HG03457 (cell line): Measurements from ENCODE around the gene CDC7.
"Not testable (repeated sequence)": the region's sequence is repeated elsewhere in the genome, so short reads cannot be mapped to it uniquely, and the experiment has no call there.

ENCODE experiments used
- ATAC-seq: cut with Tn5 transposase; IDR thresholded peaks from one replicate; pipeline ENCODE4 v1.9.1; 2021; ENCODE audit warnings: moderate number of reproducible peaks; ENCODE audit not compliant: unreplicated experiment

CDC7 gene

GRCh38 chr1:91500756-91501522 is at the start of gene CDC7:
CDC7 (plus strand) TSS chr1:91500851; CDS start chr1:91501717, 866 bp downstream.
- peak; percentile 70 for ATAC-seq

- ATAC-seq: no peak
Measured at GRCh38 chr1:91454136-91454535, 46.5 kb upstream of the CDC7 start.

GRCh38 chr1:91455334-91455733 is 45.3 kb upstream of the CDC7 start:
- ATAC-seq: no peak

- ATAC-seq: no peak
Measured at GRCh38 chr1:91455896-91456295, 44.8 kb upstream of the CDC7 start.

- not testable (repeated sequence) for ATAC-seq
Measured at GRCh38 chr1:91465350-91465749, 35.3 kb upstream of the CDC7 start.

GRCh38 chr1:91476533-91477217 is 24.0 kb upstream of the CDC7 start:
- ATAC-seq: no peak

GRCh38 chr1:91487469-91487868 is 13.2 kb upstream of the CDC7 start:
- no peak for ATAC-seq

GRCh38 chr1:91490501-91490900 is 10.2 kb upstream of the CDC7 start:
- no peak for ATAC-seq

- ATAC-seq: no peak
Measured at GRCh38 chr1:91498035-91498434, 2.6 kb upstream of the CDC7 start.

- no peak for ATAC-seq
Measured at GRCh38 chr1:91498498-91499245, 2.0 kb upstream of the CDC7 start.

GRCh38 chr1:91499346-91499745 is 1.3 kb upstream of the CDC7 start:
- ATAC-seq: no peak

GRCh38 chr1:91499904-91500755 is 521 bp upstream of the CDC7 start:
- peak; percentile 4 for ATAC-seq

GRCh38 chr1:91501523-91501851 is 836 bp downstream of the CDC7 start:
- peak; percentile 16 for ATAC-seq

GRCh38 chr1:91501971-91502671 is 1.5 kb downstream of the CDC7 start:
- no peak for ATAC-seq

- no peak for ATAC-seq
Measured at GRCh38 chr1:91502672-91503184, 2.1 kb downstream of the CDC7 start.

GRCh38 chr1:91503332-91503900 is 2.8 kb downstream of the CDC7 start:
- no peak for ATAC-seq

- no peak for ATAC-seq
Measured at GRCh38 chr1:91503975-91504530, 3.4 kb downstream of the CDC7 start.

- no peak for ATAC-seq
Measured at GRCh38 chr1:91505086-91505485, 4.4 kb downstream of the CDC7 start.

GRCh38 chr1:91506071-91506470 is 5.4 kb downstream of the CDC7 start:
- no peak for ATAC-seq
